C4-2B (cell line): ENCODE data around the gene BPHL.
"Not testable (repeated sequence)": the region's sequence is repeated elsewhere in the genome, so short reads cannot be mapped to it uniquely, and the experiment has no call there.

ENCODE experiments used
- H3K27ac ChIP-seq: fragments of 450-650 bp; 2 replicates; pipeline ENCODE4 v1.5.1; 2017
- CTCF ChIP-seq: fragments of 450-650 bp; conservative IDR thresholded peaks from 2 replicates; pipeline ENCODE4 v1.5.1; 2017; ENCODE audit warnings: mild to moderate bottlenecking
- ZFX ChIP-seq: fragments of 450-650 bp; IDR thresholded peaks from 2 replicates; pipeline ENCODE4 v1.6.1; 2017

The BPHL gene

GRCh38 chr6:3194535-3195419 lies 76.3 kb downstream of the BPHL start:
- TF ChIP-seq CTCF: no peak
- TF ChIP-seq ZFX: no peak
- no peak overlapping the region for H3K27ac ChIP-seq

DNA sequence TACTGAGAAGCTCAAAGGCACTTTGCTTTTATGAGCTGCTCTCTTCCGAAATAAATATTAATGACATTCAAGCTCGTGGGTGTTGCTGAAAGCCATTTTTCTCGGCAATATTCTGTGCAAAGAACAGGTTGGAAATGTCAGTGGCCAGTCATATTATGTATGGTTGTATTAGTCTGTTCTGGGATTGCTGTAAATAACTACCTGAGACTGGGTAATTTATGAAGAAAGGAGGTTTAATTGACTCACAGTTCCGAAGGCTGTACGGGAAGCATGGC lies 76.8 kb downstream of the BPHL start:
- H3K27ac ChIP-seq: no peak overlapping the region
- TF ChIP-seq CTCF: no peak
- TF ChIP-seq ZFX: no peak

DNA sequence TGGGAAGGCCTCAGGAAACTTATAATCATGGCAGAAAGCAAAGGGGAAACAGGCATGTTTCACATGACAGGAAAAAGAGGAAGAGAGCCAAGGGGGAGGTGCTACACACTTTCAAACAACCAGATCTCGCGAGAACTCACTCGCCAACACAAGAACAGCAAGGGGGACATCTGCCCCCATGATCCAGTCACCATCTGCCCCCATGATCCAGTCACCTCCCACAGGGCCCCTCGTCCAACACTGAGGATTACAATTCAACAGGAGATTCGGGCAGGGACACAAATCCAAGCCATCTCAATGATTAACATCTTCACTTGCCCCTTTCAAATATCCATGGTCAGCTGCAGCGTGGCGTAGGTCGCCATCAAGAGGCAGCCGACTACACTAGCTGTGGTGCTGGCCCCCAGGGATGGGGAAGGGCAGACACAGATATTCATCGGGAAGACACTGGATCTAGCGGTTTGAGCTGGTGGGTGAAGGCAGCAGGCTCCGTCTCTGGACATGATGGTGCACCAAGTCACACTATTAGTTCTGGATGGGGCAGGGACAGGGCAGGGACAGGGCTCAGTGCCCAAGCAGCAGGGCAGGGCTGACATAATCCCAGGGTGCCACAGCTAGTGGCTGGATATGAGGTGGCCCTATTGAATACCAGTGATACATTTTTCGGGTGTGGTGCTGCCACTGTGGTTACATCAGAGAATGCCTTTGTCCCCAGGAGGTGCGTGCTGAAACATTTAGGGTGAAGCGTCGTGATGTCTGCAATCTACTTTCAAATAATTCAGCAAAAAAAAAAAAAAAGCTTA lies 77.4 kb downstream of the BPHL start:
- TF ChIP-seq ZFX (no peak), CTCF (no peak)
- no peak overlapping the region for H3K27ac ChIP-seq

DNA sequence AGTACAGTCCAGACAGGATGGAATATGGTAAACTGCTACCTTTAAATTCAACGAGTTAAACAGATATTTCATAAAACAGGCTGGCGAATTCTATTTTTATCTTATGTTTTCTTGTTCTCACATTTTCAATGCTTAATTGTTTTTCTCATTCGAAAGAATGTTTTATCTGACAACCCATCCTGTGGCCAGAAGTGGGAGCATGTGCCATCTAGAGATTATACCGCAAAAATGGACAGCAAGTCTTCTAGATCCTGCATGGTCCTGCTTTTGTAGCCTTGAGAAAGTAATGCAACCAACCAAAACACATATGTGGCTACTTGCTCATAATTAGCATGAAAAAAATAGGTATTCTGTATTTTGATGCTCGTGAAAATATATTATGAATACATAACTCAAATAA lies 78.3 kb downstream of the BPHL start:
- no peak for TF ChIP-seq CTCF
- no peak for TF ChIP-seq ZFX
- H3K27ac ChIP-seq: no peak overlapping the region

DNA sequence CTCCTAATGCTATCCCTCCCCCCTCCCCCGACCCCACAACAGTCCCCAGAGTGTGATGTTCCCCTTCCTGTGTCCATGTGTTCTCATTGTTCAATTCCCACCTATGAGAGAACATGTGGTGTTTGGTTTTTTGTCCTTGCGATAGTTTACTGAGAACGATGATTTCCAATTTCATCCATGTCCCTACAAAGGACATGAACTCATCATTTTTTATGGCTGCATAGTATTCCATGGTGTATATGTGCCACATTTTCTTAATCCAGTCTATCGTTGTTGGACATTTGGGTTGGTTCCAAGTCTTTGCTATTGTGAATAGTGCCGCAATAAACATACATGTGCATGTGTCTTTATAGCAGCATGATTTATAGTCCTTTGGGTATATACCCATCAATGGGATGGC lies 79.2 kb downstream of the BPHL start:
- not testable (repeated sequence) for H3K27ac ChIP-seq

DNA sequence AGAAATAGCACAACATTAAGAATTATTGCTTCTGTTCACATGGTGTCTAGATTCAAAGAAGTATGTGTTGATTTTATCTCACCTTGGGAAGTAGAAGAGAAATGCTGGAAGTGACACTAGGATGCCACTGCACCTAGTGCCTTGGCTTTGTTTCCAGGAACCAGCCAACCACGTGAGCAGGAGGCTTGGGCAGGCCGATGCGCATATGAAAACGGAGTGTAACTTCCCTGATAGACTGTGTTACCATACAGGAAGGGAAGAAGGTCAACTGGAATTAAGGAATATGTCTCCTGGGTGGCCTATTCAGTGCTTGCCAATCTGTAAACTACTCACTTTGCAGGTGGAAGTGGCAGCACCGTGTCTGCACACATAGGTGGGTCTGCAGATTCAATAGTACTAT lies 80.9 kb downstream of the BPHL start:
- no peak overlapping the region for H3K27ac ChIP-seq
- no peak for TF ChIP-seq CTCF
- TF ChIP-seq ZFX: no peak

DNA sequence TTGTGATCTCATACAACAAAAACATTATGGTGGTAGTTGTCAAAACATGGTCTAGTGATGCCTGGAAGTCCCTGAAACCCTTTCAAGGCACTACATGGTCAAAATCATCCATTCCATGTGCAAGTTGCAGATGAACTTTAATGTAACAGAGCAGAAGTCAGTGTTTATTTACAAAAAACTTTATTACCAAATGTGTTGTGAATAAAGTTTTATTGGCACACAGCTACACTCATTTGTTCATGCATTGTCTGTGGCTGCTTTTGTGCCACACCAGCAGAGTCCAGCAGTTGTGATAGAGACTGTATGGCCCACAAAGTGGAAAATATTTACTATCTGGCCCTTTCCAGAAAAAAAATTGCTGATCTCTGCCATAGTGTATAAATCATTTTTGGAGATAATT lies 82.2 kb downstream of the BPHL start:
- TF ChIP-seq CTCF: no peak
- no peak for TF ChIP-seq ZFX
- no peak overlapping the region for H3K27ac ChIP-seq
